HG02623 (cell line): ENCODE data around the gene SLC8B1.
"Not testable (repeated sequence)": the region's sequence is repeated elsewhere in the genome, so short reads cannot be mapped to it uniquely, and the experiment has no call there.

ENCODE experiments used
- ATAC-seq: cut with Tn5 transposase; IDR thresholded peaks from one replicate; pipeline ENCODE4 v1.9.1; 2021; ENCODE audit warnings: moderate library complexity; ENCODE audit not compliant: unreplicated experiment

SLC8B1 gene

DNA sequence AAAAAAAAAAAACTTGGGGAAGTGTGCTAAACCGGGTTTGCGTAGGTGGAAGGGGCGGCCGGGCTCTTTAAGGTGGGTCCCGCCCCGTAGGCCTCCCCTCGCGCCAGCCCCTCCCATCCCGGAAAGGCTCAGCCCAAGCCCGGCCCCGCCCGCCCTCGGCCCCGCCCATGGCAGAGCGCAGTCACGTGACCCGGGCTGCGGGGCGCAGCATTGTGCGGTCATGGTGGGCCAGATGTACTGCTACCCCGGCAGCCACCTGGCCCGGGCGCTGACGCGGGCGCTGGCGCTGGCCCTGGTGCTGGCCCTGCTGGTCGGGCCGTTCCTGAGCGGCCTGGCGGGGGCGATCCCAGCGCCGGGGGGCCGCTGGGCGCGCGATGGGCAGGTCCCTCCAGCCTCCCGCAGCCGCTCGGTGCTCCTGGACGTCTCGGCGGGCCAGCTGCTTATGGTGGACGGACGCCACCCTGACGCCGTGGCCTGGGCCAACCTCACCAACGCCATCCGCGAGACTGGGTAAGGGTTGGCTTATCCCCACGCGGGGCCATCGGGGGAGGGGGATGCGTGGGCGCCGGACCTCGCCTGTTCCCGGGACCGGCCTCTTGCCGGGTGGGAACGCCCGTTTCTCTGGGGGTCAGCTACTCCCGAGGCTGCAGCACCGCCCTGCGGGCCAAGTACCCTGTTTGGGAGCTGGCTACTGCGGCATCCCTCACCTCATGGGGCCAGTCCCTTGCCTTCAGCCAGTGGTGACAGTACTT lies 23.6 kb upstream of the SLC8B1 start, which contains the start of gene PLBD2:
TSS of gene PLBD2 (plus strand) at position 207 of the 752 bp plus-strand sequence. CDS start at position 221, 14 bp downstream.
- ATAC-seq, result peak; percentile 94

GRCh38 chr12:113354192-113354591 lies 19.3 kb upstream of the SLC8B1 start:
- ATAC-seq, result not testable (repeated sequence)

DNA sequence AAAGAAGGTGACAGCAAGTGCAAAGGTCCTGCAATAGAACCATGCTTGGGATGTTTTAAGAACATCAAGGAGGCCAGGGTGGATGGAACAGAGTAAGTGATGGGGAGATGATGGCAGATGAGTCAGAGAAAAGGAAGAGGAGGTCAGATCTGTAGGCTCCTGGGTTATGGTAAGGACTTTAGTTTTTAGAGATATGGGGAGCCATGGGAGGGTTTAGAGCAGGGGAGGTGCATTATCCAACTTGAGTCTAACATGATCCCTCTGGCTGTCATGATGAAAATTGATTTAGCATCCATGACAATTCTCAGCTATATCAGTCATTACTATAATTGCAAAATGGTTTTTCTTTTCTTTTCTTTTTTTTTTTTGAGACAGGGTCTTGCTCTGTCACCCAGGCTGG lies 16.2 kb upstream of the SLC8B1 start:
- no peak for ATAC-seq

GRCh38 chr12:113348849-113349536 lies 14.1 kb upstream of the SLC8B1 start:
- ATAC-seq, result no peak

DNA sequence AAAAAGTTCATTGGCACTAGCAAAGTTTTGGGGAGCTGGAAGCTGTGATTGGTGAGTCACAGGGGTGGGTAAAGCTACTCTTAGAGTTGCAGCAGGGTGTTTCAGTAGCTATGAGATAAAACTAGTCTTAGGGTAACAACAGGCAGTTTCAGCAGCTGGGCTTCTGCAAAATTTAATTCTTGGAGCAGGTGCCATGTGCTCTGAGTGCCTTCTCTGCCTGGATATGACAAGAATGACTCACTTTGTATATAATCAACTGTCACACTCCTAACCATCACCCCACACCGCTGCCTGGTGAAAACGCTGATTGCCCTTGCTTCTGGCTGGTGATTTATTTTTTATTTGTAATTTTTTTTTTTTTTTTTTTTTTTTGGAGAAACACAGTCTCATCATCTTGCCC lies 13.0 kb upstream of the SLC8B1 start:
- ATAC-seq, result no peak

GRCh38 chr12:113347107-113347506 lies 12.2 kb upstream of the SLC8B1 start:
- ATAC-seq, result no peak

GRCh38 chr12:113346353-113346752 lies 11.4 kb upstream of the SLC8B1 start:
- no peak for ATAC-seq

GRCh38 chr12:113345318-113345717 lies 10.4 kb upstream of the SLC8B1 start:
- ATAC-seq, result no peak

DNA sequence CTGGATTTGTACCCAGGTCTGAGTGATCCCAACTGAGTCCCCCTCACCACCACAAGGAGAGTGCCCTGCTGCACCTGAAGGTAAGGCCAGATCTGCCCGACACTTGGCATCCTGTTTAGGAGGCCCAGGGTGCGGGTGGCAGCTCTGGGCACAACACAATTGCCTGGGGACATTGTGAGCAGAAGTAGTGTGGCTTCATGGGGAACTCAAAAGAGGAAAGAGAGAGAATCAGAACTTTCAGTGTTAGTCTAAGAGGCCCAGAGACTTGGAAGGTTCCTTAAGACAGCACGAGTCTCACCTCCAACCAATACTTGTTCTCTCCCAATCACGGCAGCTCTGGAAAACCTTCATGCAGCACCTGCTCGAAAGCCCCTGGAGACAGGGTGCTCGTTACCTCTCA lies 6.6 kb upstream of the SLC8B1 start:
- ATAC-seq, result no peak

DNA sequence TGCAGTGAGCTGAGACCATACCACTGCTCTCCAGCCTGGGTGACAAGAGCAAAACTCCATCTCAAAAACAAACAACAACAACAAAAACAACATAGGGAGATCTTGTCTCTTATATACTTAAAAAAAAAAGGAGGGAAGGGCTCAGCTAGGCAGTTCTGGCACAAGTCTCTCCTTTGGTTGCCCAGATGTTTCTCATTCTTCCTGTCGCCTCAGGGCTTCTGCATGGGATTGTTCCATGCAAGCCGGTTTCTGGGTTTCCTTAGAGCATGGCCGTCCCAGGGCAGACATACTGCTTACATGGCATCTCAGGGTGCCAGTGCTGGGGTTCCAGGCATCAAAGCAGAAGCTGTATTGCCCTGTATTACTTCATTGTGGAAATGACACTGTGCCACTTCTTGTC lies 5.2 kb upstream of the SLC8B1 start:
- ATAC-seq, result no peak

- no peak for ATAC-seq
Observed at GRCh38 chr12:113339540-113339939, 4.6 kb upstream of the SLC8B1 start.

- ATAC-seq, result peak; percentile 15
Observed at GRCh38 chr12:113333877-113334785, 778 bp downstream of the SLC8B1 start.

GRCh38 chr12:113333418-113333750 lies 1.5 kb downstream of the SLC8B1 start:
- ATAC-seq, result no peak

DNA sequence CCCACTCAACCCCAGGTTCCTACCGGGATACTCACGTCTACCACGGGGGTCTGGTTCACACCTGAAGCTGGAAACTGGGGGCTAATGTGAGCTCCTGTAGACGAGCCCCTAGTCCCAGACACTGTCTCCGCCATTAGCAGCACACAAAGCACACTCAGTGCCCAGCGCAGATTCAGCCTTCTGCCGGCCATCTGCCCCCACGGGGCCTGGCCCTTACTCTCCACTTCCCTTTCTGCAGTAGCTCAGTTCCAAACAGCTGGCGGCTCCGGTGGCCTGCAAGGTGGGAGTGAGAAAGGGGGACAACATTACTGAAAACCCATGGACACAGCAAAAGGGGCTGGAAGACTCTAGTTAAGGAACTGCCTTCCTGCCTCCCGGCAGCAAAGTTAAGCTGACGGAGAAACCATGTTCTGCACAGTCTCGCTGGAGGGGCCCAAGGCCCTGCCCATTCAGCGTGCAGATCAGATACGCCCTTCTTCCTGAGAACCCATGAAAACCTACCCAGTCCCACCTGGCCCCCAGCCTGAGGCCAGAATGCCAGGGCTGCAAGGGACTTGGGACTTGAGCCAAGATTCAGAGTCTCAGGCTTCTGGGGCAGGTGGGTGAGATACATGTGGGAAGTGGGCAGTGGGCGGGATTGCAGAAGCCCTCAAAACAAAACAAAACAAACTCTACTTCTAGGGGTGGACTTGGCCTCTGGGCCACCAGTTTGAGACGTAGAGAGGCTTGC lies 2.1 kb downstream of the SLC8B1 start:
- ATAC-seq, result no peak

DNA sequence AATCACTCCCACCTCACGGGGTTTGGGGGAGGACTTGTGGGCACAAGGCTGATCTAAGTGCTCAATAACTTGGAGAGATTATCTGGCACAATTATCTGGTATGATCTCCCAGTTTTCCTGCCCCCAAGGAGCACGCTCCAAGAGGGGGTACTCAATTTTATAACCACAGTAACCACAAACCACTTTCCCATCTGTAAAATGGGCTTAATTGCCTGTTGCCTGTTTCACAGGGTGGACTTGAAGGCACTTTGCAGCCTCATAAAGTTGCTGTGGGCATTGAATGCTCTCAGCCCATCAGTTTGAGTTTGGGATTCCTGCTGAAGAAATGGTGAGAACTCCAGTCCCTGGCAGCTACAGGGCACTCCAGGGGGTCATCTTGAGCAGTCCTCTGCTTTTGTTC lies 4.4 kb downstream of the SLC8B1 start:
- no peak for ATAC-seq

GRCh38 chr12:113329791-113330417 lies 5.0 kb downstream of the SLC8B1 start:
- ATAC-seq, result no peak

DNA sequence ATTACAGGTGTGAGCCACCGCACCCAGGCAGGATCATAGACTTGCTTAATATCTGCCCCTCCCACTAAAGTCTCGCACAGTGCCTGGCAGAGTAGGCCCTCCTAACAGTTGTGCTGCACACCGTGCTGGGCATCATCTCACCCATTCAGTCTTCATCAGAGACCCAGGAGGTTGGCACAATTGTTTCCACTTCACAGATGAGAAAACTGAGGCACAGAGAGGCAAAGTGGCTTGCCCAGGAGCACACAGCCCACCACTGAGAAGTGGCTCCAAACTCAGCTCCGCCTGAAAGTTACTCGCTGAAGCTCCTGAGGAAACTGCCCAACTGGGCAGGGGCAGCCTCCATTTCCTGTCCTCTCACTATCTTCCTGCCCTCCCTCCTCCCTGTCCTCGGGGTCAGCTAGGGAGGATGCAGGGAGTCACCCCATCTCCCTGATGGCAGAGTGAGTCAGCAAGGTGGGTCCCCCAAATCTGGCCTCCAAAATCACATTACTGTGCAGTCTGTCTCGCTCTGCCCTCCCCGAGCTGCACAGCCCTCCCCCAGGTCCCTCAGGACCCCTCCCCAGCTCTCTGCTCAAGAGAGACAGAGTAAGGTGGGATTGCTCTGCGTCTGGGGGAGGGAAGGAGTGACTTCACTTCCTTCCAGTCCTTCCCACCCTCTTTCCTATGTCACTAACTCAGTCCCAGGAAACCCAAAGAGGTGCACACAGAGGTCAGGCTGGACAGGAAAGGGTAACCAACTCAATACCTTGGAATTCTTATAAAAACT lies 5.7 kb downstream of the SLC8B1 start:
- no peak for ATAC-seq

- no peak for ATAC-seq
Observed at GRCh38 chr12:113328368-113328889, 6.5 kb downstream of the SLC8B1 start.

- ATAC-seq, result no peak
Observed at GRCh38 chr12:113326775-113327395, 8.0 kb downstream of the SLC8B1 start.
